HG02759 (cell line): ENCODE measurements around the gene RXRA.

ENCODE experiments used
- ATAC-seq: cut with Tn5 transposase; IDR thresholded peaks from one replicate; pipeline ENCODE4 v1.9.1; 2021; ENCODE audit warnings: mild to moderate bottlenecking, moderate library complexity; ENCODE audit not compliant: unreplicated experiment

Gene RXRA

DNA sequence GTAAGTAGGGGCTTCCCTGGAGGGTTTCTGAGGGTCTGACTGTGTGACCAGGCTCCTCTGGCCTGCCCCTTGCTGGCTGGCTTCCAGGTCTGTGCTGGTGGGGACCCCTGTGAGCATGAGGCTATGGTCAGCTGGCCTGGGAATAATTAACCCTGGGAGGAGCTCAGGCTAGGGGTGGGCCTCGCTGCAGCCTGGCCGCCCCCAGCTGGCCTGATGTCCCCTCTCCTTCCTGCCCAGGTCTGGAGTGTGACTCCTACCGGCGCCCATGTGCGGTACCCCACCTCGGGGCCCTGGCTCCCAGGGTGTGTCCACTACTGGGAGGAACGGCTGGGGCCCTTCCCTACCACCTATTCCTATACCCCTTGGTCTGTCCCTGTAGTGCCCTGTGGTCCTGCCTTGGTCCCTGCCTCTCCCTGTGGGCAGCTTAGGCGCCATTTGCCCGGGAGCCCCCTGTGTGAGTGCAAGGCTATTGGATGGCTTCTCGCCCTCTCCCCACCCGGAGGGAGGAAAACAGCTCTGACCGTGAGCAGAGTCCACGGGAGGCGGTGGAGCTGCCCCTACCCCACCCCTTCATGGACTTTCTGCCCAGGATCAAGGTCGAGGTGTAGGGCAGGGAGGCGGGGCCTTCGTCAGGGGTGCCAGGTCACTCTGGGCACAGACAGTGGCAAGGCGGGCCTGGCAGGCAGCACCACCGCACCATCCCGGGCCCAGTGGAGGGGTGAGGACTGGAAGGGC lies 9.4 kb downstream of the RXRA start:
- ATAC-seq: no peak

DNA sequence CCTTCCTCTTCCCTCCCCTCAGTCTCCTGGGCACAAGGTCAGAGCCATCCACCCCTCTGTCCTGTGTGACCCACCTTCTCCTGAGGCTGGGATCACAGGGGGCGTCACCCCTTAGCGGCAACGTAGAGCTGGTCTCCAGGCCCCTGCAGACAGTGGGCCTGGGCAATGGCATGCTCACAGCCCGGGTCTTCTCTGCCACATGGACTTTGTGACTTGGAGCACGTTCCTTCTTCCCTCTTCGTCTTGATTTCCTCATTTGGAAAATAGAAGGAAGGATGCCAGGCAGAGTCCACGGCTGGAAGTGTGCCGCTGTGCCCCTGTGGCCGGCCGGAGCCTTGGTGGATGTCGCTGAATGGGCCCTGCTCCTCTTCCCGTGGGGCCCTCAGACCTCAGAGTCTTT lies 10.0 kb downstream of the RXRA start:
- ATAC-seq: no peak

DNA sequence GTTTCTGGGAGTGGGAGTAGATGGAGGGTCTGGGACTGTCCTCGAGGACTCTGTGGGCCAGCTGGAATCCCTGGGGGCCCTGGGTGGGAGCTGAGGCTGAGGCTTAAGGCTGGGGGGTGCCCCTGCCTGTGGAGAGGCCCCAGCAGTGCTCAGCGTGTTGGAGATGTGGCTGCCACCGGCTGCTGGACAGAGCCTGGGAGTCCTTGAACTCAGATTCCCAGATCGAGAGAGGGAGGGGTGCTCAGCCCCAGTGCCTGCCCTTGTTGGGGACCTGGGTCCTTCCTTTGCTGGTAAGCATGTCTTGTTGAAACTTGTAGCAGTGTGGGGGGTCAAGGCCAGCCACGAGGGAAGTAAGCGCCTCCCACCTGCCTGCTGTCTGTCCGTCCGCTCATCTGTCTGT lies 10.7 kb downstream of the RXRA start:
- ATAC-seq: no peak

DNA sequence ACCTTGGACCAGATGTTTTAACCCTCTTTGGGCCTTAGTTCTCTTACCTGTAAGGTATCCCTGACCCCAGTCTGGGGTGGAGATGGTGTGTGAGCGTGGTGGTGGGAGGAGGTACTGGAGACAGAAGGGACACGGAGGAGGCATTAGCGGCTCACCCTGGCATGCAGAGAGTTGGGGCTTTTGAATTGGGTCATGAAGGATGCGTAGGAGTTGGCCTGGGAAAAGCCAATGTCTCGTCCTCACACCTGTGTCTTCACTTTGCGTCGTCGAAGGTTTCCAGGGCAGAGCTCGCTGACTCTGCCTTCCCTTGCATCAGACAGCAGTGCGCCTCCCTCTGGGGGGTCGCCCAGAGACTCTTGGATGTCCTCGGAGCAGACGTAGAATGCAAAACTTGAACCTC lies 11.2 kb downstream of the RXRA start:
- ATAC-seq: no peak

DNA sequence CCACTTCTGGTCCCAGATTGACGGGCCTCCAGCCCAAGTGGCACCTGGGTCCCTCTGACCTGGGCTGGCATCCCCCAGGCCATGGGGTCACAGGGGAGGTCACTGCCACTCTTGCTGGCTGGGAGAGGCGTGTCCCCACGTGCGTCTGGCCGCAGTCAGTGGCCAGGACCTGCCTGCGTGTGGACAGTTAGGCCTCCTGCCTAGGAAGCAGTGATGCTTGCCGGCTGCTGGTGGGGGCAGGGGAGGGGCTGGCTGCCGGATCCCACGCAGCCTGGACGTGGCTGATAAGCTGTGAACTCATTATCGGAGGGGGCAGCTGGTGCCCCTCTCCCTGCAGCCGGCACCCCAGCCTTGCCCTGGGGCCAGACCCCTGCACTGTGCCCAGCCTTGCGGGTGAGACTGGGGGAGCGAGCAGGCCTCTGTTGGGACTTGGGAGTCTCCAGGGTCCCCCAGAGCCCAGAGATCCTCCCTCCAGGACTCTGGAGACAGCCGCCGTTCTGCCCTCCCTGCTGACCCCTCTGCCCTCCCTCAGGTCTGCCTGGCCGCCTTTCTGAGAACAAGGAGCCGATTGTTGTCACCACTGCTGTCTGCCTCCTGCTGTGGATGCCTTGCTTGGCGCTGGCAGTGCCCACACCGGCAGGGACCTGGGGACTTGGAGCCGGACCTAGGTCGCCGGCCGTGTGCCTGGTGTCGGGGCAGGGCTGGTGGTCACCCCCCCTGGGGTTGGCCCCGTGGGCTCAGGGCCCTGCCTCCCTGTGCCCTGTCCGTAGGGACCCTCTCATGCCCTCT lies 12.3 kb downstream of the RXRA start:
- ATAC-seq: no peak

DNA sequence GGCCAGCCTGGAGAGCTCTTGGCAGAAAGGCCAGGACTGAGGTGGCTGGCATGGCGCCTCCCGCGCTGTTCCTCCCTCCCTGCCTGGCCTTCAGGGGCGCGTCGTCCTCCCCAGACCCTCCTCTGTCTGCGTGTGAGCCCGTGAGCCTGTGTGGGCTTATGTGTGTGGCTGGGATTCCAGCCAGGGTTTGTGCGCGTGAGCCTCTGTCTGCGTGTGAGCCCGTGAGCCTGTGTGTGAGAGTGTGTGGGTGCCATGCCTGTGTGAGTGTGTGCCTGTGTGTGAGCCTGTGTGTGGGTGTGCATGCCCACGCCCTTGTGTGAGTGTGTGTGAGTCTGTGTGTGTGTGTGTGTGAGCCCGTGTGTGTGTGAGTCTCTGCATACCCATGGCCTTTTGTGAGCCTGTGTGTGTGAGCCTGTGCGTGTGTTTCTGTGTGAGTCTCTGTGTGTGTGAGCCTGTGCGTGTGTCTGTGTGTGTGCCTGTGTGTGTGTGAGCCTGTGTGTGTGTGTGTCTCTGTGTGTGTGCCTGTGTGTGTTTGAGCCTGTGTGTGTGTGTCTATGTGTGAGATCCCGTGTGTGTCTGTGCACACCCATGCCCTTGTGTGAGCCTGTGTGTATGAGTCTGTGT lies 13.0 kb downstream of the RXRA start:
- no peak for ATAC-seq

DNA sequence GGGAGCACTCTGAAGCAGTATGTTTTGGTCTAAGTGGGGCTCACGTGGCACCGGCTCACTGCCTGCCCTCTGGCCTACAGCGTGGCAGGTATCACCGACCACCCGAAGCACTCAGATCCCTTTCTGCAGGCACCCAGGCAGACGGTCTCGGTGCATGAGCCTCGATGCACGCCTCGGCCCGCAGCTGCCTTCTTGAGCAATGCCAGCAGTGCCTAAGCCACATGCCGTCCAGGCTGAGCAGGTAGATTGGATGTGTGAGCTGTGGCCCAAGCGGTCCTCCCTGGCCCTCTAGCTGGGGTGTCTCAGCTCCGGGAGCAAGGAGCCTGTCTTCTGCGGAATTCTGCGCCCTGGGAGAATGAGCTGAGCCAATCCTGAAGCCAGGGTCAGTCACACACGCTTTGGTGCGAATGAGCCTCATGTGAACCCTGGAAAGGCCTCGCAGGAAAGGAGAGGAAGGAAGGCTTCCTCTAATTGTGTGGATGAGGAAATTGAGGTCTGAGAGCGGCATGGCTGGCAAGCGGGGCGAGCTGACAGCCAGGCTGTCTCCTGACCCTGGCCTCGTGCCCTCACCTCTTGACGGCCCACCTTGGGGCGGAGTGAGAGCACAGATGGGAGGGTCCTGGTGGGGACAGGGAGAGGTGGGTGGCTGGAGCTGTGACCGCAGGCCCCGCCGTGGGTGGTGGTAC lies 14.4 kb downstream of the RXRA start:
- no peak for ATAC-seq

DNA sequence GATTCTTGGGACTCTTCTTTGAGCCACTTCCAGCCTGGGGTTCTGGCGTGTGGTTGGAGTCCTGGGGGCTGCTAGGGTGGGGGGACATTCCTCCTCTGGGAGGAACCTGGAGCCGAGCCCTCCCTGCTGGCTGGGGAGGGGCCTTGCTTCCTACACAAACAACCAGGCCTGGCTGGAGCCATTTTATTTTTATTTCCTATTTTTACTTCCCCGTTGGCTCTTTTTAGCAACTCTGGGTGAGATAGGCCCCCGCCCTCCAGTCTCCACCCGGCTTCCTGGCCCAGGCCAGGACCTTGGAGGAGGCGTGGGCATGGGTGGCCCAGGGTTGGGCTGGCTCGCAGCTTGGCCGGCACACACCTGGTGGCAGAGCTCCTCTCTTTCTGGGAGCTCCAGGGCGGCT lies 15.1 kb downstream of the RXRA start:
- ATAC-seq: no peak

DNA sequence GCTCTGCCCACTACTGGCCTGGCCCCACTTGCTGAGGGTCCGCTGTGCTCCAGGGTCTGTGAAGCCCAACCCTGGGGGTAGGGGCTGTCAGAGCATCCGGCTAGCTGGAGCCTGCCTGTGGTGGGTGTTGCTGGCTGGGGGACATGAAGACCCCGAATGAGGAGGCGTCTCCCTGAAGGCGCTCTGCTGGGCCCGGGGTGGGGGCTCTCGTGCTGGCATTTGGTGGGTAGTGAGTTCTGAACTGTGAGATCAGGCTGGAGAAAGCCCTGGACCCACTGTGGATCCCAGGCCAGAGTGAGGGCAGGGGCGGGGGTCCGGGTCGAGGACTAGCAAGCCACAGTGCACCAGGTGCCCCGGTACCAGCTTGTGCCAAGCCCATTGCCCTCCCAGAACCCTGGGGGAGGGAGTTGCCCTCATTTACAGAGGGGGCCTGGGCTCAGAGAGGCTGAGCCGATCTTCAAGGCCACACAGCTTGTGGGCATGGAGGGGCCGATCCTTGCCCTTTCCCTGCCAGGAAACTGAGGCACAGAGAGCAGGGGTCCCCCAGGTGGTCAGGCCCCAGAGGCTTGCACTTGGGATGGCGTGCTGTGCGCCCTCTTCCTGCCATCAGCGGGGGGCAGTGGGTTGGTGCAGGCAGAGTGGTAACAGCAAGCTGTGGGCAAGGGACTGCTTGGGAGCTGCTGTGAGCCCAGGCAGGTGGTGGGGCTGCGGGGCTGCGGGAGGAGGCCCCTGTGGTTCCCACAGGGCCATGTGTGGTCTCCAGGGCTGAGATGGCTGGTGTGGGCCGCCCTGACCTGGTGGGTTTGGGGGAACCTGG lies 15.9 kb downstream of the RXRA start:
- no peak for ATAC-seq

DNA sequence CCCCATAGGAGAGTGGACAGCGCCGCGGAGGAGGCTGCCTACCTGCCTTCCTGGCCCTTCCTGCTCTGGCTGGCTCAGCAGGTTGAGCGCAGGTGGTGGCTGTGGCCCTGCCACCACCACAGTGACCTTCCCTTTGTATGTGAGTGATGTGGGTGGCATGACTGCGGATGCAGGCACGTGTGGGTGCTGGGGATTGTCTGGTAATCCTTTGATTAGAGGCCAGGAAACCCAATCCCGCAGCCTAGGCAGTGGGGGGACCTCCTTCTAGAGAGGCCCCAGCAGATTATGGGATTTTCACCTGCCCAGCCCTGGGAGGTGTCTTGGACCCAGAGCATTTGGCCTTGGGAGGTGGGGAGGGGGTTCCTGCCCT lies 16.5 kb downstream of the RXRA start:
- no peak for ATAC-seq

DNA sequence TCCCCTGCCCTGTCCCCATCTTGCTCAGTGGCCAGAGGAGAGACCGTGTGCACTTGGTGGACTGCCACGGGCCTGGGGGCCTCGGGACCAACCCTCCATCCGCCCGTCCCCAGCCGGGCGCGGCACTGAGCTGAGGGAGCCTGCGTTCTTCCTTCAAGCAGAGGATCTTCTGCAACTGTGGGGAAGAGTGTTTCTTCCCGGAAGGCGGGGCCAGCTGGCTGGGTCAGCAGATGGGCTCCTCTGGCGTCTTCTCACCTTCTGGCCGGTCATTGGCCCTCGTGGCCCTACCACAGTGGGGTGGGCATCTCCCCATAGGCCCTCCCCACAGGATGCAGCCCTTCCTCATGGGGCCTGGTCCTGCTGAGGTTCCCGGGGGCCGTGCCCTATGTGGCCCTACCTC lies 17.4 kb downstream of the RXRA start:
- ATAC-seq: no peak

DNA sequence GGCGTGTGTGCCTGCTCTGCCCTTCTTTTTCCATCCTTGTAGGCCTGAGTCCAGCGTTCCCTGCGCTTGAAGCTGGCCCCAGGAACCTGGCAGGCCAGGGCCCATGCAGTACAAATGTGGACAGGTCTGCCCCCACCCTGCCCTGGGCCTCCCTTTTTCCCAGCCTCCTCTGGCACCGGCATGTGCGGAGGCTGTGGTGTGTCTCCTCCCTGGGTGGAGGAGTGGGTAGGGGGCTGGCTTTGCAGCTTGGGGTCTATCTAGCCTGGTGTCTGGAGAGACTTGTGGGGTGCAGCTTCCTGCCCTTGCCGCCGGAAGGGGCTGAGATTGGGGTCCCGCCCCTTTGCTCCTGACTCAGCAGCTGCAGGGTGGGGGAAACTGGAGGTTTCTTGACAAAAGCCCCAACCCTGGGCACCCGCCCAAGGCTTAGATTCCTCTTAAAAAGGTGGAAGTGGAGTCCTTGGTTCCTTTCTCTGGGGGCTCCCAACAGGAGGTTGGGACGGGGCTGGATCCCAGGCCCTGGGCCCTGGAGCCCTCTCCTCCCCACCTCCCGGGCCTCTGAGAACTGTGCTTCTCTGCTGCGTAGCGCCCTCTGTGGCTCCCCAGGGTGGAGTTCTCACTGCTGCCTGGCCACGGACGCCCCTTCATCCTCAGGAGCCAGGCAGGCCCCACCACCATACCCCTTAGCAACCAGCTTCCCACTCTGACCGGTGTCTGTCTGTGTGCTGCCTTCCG lies 18.0 kb downstream of the RXRA start:
- ATAC-seq: no peak

DNA sequence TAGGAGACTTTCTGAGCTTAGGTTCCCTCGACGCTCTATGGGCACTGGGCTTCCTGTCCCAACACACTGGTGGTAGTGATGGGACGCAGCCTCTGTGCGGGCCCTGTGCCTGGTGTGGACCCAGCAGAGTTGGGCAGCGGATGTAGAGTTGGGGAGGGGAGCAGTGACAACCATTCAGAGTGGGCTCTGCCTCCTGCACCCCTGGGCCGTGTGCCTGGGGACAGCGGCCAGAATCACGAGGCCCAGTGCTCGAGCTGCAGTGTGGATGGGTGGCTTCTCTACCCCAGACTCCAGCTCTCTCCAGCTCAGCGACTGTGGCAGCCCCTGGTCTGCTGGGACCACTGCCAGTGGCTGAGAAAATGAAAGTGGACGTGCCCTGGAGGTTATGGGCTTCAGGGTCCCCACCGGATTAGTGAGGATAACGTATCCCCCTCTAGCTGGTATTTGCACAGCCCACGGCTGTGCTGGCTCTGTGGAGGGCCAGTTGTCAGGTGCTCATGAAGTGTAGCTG lies 18.6 kb downstream of the RXRA start:
- ATAC-seq: no peak

DNA sequence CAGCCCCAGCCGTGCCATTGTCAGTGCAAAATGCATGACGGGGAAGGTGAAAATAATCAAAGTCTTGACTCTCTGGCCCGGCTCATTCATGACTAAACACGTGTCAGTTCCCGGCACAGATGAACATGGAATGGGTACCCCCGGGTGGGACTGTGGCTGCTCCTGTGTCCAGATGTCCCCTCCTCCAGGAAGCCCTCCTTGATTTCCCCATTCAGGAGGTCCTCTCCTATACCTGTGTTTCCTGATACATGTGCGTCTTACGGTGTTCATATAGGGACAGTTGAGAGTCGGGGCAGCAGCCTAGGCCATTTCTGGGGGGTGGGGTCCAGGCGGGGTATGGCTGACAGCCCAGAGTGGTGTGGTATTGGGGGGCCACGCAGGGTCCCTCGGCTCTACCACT lies 19.5 kb downstream of the RXRA start:
- no peak for ATAC-seq

DNA sequence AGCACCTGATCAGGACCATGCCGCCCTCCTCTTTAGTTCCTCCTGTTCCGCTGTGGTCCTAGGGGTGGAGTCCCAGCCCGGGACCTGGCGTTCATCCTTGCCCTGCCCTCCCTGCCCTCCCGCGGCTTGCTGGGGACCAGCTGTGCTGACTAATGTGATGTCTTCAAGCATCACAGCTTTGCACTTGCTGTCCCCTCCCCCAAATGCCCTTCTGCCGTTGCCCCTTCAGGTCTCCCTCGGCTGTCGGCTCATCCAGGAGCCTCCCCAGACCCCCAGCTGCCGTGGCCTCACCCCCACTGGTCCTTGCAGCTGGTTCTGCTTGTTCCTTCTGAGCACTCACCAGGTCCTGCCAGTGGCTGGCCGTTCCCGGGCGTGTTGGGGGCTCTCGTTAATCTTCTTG lies 19.9 kb downstream of the RXRA start:
- ATAC-seq: no peak

DNA sequence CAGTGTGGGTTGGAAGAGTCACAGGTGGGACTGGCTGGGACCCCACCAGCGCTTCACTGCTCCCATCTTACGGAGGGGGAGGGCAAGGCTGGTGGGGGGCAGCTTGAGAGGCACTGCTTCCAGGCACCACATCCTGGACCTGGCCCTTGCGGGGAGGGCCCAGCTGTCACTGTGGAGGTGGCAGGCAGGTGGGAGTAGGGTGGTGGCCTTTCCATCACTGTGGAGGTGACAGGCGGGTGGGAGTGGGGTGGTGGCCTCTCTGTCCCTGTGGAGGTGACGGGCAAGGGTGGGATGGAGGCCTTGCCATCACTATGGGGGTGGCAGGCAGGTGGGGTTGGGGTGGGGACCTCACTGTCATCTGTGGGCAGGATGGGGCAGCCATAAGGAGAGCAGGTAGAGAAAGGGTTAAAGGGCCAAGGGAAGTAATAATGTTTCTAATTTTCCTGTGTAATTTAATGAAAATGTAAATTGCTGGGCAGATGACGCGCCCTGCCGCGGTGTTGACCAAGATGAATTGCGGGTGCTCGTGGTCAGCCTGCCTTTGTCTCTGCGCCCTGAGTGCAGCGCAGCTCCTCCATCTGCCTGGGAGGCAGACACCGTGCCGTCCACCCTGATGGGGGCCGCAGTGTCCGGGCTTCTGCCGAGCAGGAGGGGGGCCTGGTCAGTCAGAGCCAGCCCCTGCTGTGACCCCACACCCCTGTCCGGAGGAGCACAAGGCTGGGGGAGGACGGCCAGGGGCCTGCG lies 20.8 kb downstream of the RXRA start:
- ATAC-seq: no peak

DNA sequence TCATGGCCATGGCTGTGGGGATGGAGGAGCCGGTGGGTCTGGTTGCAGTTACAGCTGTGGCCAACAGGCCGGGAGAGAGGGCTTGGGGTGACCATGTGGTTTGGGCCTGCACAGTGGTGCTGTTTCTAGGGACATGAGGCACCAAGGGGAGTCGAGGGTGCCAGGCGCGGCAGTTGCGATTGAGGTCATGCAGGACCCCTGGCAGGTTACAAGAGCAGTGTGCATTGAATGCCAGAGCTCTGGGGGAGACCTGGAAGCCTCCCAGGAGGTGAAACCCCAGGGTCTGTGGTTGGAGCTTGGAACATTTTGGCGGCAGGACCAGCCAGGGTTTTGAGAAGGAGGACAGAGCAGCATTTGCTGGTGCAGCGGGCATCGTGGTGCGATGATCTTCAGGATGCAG lies 21.7 kb downstream of the RXRA start:
- ATAC-seq: no peak

DNA sequence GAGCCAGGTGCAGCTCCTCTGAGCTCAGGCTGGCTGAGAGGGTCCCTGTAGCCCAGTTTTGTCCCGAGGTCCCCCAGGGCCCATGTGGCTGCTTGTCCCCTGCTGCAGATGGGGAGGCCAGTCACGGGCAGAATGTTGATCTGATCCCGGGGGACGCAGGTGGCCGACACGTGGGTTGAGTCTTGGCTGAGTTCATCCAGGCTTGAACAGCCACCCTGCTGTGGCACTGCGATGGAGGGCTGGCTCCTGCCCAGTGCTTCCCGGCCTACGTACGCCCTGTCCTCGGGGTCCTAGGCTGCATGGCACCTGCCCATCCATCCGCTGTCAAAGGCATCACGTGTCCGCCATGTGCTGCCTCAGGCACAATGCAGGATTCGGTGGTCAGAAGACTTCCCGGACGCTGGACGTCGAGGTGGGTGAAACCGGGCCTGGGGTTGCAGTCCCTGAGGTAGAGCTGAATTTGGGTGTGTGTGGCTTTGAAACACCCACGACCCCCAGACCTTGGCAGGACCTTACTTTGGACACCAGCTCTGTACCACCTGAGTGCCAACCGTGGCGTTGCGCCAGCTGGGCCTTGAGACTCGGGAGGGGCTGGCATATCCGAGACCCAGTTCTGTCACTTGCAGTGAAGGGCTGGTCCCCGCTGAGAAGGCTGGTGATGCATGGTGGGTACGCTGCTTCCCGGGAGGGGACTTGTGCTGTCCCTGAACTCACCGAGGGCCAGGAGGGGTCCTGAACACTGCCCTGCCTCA lies 22.3 kb downstream of the RXRA start:
- ATAC-seq: no peak
